Measurements from ENCODE around the gene SECTM1. TPM values are rescaled to one million over a fixed set of nuclear protein-coding genes. Genes with fewer than 3 reads are reported as not detected.

The SECTM1 gene
- total and polyA plus RNA-seq, 3 experiments from 2014 or later: 0.49 to 1.9 (median 1.1) TPM

GRCh38 chr17:82297280-82297713, 36.3 kb downstream of the SECTM1 start:
- POLR2A ChIA-PET: interaction anchor here (0.7 to 5.4 kb wide), 8 partner anchors 19 to 96 kb away, joined by 3 to 37 read pairs (median 4); partner anchors contain the start of genes CD7 and SLC16A3
- H3K9me3 ChIP-seq (ENCODE audit: low read length): no peaks in the 10 kb centered on the region
- peak overlapping the region; percentile 100 for H3K27ac Mint-ChIP-seq
- H3K4me1 ChIP-seq (ENCODE audit: insufficient read depth, low read length): peaks cover 59% of the 10 kb centered on the region
- H3K4me3 ChIP-seq (ENCODE audit: low read length): peak overlapping the region; percentile 79
- H3K4me3 Mint-ChIP-seq: peak overlapping the region; percentile 91 to 98 (median 96)
- H3K36me3 ChIP-seq (ENCODE audit: insufficient read depth, low read length): no peaks in the 10 kb centered on the region
- CTCF ChIA-PET: interaction anchor here (0.9 to 9.3 kb wide), 10 partner anchors 17 to 267 kb away, joined by 3 to 127 read pairs (median 5); partner anchors contain the start of genes CD7 and CSNK1D
- no peaks in the 10 kb centered on the region for H3K27me3 ChIP-seq (ENCODE audit: insufficient read depth, low read length, poor library complexity, severe bottlenecking)
- H3K27ac ChIP-seq (ENCODE audit: low read depth, low read length): peak overlapping the region; percentile 95
- peaks cover 0 to 9% of the 10 kb centered on the region in 2 donors for H3K27me3 Mint-ChIP-seq
- H3K4me1 Mint-ChIP-seq: peaks cover 60 to 86% (median 75%) of the 10 kb centered on the region in 3 donors
- no peaks in the 10 kb centered on the region for H3K9me3 Mint-ChIP-seq
- DNase-seq: peak; percentile 71 to 91 (median 86)
- peaks cover 0 to 12% (median 0%) of the 10 kb centered on the region in 3 donors for H3K36me3 Mint-ChIP-seq

- H3K27ac Mint-ChIP-seq: peak overlapping the region; percentile 100
- peaks cover 0 to 12% (median 0%) of the 10 kb centered on the region in 3 donors for H3K36me3 Mint-ChIP-seq
- no peaks in the 10 kb centered on the region for H3K9me3 Mint-ChIP-seq
- Histone ChIP-seq H3K27me3 (ENCODE audit: insufficient read depth, low read length, poor library complexity, severe bottlenecking) (no peaks in the 10 kb centered on the region), H3K27ac (ENCODE audit: low read depth, low read length) (peak overlapping the region; percentile 95), H3K36me3 (ENCODE audit: insufficient read depth, low read length) (no peaks in the 10 kb centered on the region), H3K4me3 (ENCODE audit: low read length) (peak overlapping the region; percentile 79), H3K9me3 (ENCODE audit: low read length) (no peaks in the 10 kb centered on the region), H3K4me1 (ENCODE audit: insufficient read depth, low read length) (peaks cover 59% of the 10 kb centered on the region)
- ChIA-PET CTCF (interaction anchor here (1.3 to 9.3 kb wide), 7 partner anchors 18 to 266 kb away, joined by 3 to 127 read pairs (median 8); partner anchors contain the start of genes CD7 and SECTM1), POLR2A (interaction anchor here (0.7 to 5.4 kb wide), 5 partner anchors 20 to 91 kb away, joined by 3 to 37 read pairs (median 4); partner anchors contain the start of gene CD7)
- H3K4me3 Mint-ChIP-seq: peak overlapping the region; percentile 91 to 98 (median 96)
- H3K27me3 Mint-ChIP-seq: peaks cover 0 to 9% of the 10 kb centered on the region in 2 donors
- H3K4me1 Mint-ChIP-seq: peaks cover 55 to 84% (median 70%) of the 10 kb centered on the region in 3 donors
- DNase-seq: no peak
These were observed 36.9 kb downstream of the SECTM1 start for GRCh38 chr17:82296511-82297279.

GRCh38 chr17:82295472-82295814, 38.1 kb downstream of the SECTM1 start:
- Mint-ChIP-seq H3K4me1 (peaks cover 49 to 77% (median 59%) of the 10 kb centered on the region in 3 donors), H3K4me3 (peak overlapping the region in 4 of 7 donors; percentile 2 to 77 (median 42)), H3K36me3 (peaks cover 0 to 12% (median 0%) of the 10 kb centered on the region in 3 donors), H3K9me3 (no peaks in the 10 kb centered on the region), H3K27ac (peak overlapping the region in 6 of 8 donors; percentile 12 to 100 (median 79)), H3K27me3 (peaks cover 0 to 9% of the 10 kb centered on the region in 2 donors)
- POLR2A ChIA-PET: interaction anchor here (0.7 to 2.2 kb wide), 2 partner anchors 90 to 152 kb away, joined by 3 to 6 read pairs; no protein-coding TSS in a partner anchor
- CTCF ChIA-PET: interaction anchor here (1.3 to 9.3 kb wide), 2 partner anchors 38 to 59 kb away, joined by 3 to 71 read pairs; partner anchors contain the start of gene SECTM1
- H3K4me3 ChIP-seq (ENCODE audit: low read length): no peak overlapping the region
- H3K4me1 ChIP-seq (ENCODE audit: insufficient read depth, low read length): peaks cover 50% of the 10 kb centered on the region
- no peaks in the 10 kb centered on the region for H3K36me3 ChIP-seq (ENCODE audit: insufficient read depth, low read length)
- no peaks in the 10 kb centered on the region for H3K9me3 ChIP-seq (ENCODE audit: low read length)
- no peaks in the 10 kb centered on the region for H3K27me3 ChIP-seq (ENCODE audit: insufficient read depth, low read length, poor library complexity, severe bottlenecking)
- peak overlapping the region; percentile 49 for H3K27ac ChIP-seq (ENCODE audit: low read depth, low read length)
- DNase-seq: no peak

- Mint-ChIP-seq H3K9me3 (no peaks in the 10 kb centered on the region), H3K27me3 (peaks cover 0 to 9% of the 10 kb centered on the region in 2 donors), H3K36me3 (peaks cover 0 to 12% (median 0%) of the 10 kb centered on the region in 3 donors), H3K27ac (peak overlapping the region; percentile 78 to 100 (median 85)), H3K4me3 (peak overlapping the region; percentile 15 to 77 (median 73)), H3K4me1 (peaks cover 41 to 65% (median 48%) of the 10 kb centered on the region in 3 donors)
- H3K36me3 ChIP-seq (ENCODE audit: insufficient read depth, low read length): no peaks in the 10 kb centered on the region
- peak overlapping the region; percentile 53 for H3K27ac ChIP-seq (ENCODE audit: low read depth, low read length)
- CTCF ChIA-PET: no interaction called here
- H3K4me3 ChIP-seq (ENCODE audit: low read length): no peak overlapping the region
- H3K4me1 ChIP-seq (ENCODE audit: insufficient read depth, low read length): peaks cover 38% of the 10 kb centered on the region
- H3K27me3 ChIP-seq (ENCODE audit: insufficient read depth, low read length, poor library complexity, severe bottlenecking): no peaks in the 10 kb centered on the region
- DNase-seq: no peak
- H3K9me3 ChIP-seq (ENCODE audit: low read length): no peaks in the 10 kb centered on the region
- POLR2A ChIA-PET: interaction anchor here (0.6 to 1.6 kb wide), 2 partner anchors 11 to 31 kb away, joined by 3 read pairs; no protein-coding TSS in a partner anchor
These were observed 39.3 kb downstream of the SECTM1 start for GRCh38 chr17:82294064-82294773.

- peaks cover 0 to 5% of the 10 kb centered on the region in 2 donors for H3K27me3 Mint-ChIP-seq
- H3K9me3 ChIP-seq (ENCODE audit: low read length): no peaks in the 10 kb centered on the region
- ChIA-PET POLR2A (interaction anchor here (0.6 to 2.0 kb wide), 8 partner anchors 9 to 255 kb away, joined by 3 to 10 read pairs (median 5); partner anchors contain the start of genes CD7, CSNK1D, DCXR and DUS1L), CTCF (interaction anchor here (0.7 to 1.9 kb wide), 8 partner anchors 8 to 86 kb away, joined by 3 to 10 read pairs (median 4); partner anchors contain the start of gene CD7)
- H3K4me1 Mint-ChIP-seq: peaks cover 26 to 48% (median 31%) of the 10 kb centered on the region in 3 donors
- peak overlapping the region; percentile 90 to 97 (median 94) for H3K27ac Mint-ChIP-seq
- peaks cover 28% of the 10 kb centered on the region for H3K4me1 ChIP-seq (ENCODE audit: insufficient read depth, low read length)
- H3K4me3 Mint-ChIP-seq: peak overlapping the region; percentile 87 to 93 (median 90)
- H3K9me3 Mint-ChIP-seq: no peaks in the 10 kb centered on the region
- H3K27me3 ChIP-seq (ENCODE audit: insufficient read depth, low read length, poor library complexity, severe bottlenecking): no peaks in the 10 kb centered on the region
- peaks cover 0 to 6% (median 0%) of the 10 kb centered on the region in 3 donors for H3K36me3 Mint-ChIP-seq
- no peaks in the 10 kb centered on the region for H3K36me3 ChIP-seq (ENCODE audit: insufficient read depth, low read length)
- peak overlapping the region; percentile 80 for H3K27ac ChIP-seq (ENCODE audit: low read depth, low read length)
- peak; percentile 84 to 96 (median 92) for DNase-seq
- peak overlapping the region; percentile 82 for H3K4me3 ChIP-seq (ENCODE audit: low read length)
These were observed 41.1 kb downstream of the SECTM1 start for GRCh38 chr17:82292251-82293154.

GRCh38 chr17:82291582-82292250, 41.9 kb downstream of the SECTM1 start:
- no peak for DNase-seq
- ChIA-PET POLR2A (interaction anchor here (0.6 to 2.0 kb wide), 4 partner anchors 10 to 238 kb away, joined by 4 to 10 read pairs (median 7); partner anchors contain the start of genes CD7 and CSNK1D), CTCF (interaction anchor here (1.2 to 1.9 kb wide), 6 partner anchors 9 to 54 kb away, joined by 3 to 10 read pairs (median 4); partner anchors contain the start of gene CD7)
- Histone ChIP-seq H3K4me1 (ENCODE audit: insufficient read depth, low read length) (peaks cover 21% of the 10 kb centered on the region), H3K4me3 (ENCODE audit: low read length) (peak overlapping the region; percentile 82), H3K27ac (ENCODE audit: low read depth, low read length) (peak overlapping the region; percentile 80), H3K9me3 (ENCODE audit: low read length) (no peaks in the 10 kb centered on the region), H3K36me3 (ENCODE audit: insufficient read depth, low read length) (no peaks in the 10 kb centered on the region), H3K27me3 (ENCODE audit: insufficient read depth, low read length, poor library complexity, severe bottlenecking) (no peaks in the 10 kb centered on the region)
- Mint-ChIP-seq H3K36me3 (peaks cover 0 to 3% (median 0%) of the 10 kb centered on the region in 3 donors), H3K27me3 (peaks cover 0 to 1% of the 10 kb centered on the region in 2 donors), H3K4me3 (peak overlapping the region; percentile 33 to 83 (median 70)), H3K9me3 (no peaks in the 10 kb centered on the region), H3K4me1 (peaks cover 19 to 40% (median 23%) of the 10 kb centered on the region in 3 donors), H3K27ac (peak overlapping the region; percentile 56 to 93 (median 76))

All from CD8-positive, alpha-beta memory T cell (primary cell).